ENCODE data around the gene NTMT2.
"Not testable (repeated sequence)": the region's sequence is repeated elsewhere in the genome, so short reads cannot be mapped to it uniquely, and the experiment has no call there.

The NTMT2 gene

GRCh38 chr1:170162459-170163246 is 16.9 kb downstream of the NTMT2 start:
- DNase-seq: no peak

DNA sequence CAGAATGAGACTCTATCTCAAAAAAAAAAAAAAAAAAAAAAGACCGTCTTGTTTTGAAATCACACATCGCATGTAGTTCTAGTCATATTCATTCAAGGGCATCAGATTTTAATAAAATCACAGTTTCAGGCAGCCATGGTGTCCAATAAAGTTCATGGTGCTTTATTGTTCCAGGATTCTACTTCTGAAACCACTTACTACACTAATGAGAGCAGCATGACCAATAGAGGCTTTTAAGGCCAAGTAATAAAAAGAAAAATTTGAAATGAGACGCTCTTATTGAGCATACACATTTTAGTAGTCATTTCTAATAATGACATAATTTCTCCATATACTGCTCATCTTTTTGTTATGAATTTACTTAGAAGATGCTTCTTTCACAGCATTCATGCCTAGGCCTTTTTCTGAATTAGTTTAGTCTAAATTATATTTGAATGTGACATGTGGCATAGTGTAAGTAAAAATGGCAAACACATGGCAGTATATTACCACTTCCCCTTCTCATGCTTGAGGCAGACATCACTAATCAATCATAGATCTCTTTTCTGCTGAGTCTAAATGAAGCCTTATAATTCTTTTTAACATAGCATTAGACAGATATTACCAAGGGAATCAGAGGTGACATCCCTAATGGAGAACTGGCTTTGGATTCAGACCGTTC is 18.5 kb downstream of the NTMT2 start:
- DNase-seq: no peak

DNA sequence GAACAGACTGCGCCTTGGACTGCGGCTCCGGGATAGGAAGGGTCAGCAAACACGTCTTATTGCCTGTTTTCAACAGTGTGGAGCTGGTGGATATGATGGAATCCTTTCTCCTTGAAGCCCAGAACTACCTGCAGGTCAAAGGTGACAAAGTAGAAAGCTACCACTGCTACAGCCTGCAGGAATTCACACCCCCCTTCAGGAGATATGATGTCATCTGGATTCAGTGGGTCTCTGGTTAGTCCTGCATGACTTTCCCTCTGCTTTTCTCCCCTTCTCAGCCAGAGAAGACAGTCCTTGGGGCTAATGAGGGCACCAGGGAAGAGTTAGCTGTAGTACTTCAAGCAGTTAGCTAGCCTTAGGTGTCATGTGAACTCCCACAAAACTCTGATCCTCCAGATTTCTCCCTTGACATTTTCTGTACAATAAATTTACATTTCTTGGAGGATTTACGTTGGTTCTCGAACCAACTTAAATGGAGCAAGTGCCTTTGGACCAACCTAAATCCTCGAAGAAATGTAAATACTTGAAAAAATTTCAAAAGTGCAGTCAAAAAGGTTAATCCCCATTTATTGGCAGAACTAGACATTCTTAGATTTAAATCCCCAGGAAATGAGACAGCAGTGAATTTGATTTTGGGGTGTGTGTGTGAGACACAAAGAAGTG is 20.9 kb downstream of the NTMT2 start:
- no peak for DNase-seq

- no peak for DNase-seq
Measured at GRCh38 chr1:170168265-170168664, 22.5 kb downstream of the NTMT2 start.

DNA sequence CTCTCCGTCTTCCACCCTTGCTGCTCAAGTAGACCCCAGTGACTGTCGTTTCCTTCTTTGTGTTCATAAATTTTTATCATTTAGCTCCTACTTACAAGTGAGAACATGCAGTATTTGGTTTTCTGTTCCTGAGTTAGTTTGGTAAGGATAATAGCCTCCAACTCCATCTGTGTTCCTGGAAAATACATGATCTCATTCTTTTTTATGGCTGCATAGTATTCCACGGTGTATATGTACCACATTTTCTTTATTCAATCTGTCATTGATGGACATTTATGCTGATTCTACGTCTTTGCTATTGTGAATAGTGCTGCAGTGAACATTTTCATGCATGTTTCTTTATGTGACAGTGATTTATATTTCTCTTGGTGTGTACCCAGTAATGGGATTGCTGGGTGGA is 24.8 kb downstream of the NTMT2 start:
- DNase-seq: not testable (repeated sequence)

GRCh38 chr1:170174395-170174794 is 28.6 kb downstream of the NTMT2 start:
- DNase-seq: no peak

- no peak for DNase-seq
Measured at GRCh38 chr1:170175041-170175440, 29.3 kb downstream of the NTMT2 start.

DNA sequence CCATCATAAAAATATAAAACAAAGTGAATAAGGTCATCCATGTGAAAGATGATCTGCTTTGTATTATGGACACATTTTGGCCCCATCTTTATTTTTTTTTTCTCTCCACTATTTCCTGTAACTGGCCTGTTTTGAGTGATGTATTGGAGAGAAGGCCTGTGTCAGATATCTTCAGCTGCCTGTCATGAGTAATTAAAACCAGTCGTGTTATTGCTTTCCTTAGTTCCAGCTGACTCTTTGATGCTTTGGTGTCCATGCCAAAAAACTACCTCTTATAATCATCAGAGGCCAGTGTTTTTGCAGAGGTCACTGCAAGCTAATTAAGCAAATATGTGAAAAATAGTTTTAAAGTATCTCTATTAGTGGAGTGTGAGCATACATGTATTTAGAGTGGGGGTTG is 29.7 kb downstream of the NTMT2 start:
- DNase-seq: no peak

DNA sequence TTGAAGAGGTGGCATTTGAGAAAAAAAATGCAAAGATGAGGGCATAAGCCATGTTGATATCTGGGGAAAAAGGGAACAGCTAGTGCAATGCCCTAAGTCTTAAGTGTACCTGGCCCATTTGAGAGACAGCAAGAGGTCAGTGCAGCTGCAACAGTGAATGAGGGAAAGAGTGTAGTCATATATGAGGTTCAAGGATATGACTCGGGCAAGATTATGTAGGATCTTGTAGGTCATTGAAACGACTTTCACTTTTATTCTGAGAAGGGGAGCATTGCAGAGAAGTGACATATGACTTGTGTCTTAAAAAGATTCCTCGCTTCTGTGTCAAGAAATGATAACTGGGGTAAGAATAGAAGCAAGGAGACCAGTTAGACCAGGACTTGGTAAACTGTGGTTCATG is 31.0 kb downstream of the NTMT2 start:
- no peak for DNase-seq

- no peak for DNase-seq
Measured at GRCh38 chr1:170182442-170182841, 36.7 kb downstream of the NTMT2 start.

GRCh38 chr1:170192546-170192945 is 46.8 kb downstream of the NTMT2 start:
- DNase-seq: no peak

GRCh38 chr1:170194451-170194850 is 48.7 kb downstream of the NTMT2 start:
- no peak for DNase-seq

DNA sequence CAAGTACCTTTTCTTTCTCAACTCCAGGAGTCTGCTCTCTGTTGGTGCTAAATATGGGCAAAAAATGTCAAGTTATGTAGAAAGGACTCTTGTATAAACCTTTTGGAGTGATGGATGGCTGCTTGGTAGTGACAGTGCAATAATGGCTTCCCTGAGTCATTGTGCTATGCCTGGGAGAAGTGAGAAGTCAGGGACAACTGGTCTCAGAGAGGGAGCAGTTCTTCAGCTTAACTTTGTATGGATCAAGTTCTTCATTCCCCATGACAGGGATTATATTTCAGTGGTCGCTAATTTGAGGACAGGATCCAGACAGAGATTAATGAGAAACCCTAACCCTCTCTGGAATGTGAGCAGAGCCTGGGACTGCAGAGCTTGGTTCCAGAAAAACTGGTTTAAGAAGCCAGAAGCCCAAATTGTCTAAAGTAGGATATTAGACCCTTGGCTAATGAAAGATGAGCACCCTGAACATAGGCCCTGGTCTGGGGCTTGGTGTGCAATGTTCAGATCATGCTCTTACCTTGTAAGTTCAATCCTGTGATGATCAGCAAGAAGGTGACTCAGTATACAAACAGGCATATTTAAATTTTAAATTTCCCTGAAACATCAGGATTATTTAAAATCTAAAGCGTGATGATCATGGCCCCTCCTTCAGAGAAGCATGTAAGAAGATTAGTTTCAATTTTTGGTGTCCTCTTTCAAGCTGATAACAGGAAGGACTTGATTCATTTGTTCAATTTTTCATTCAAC is 50.9 kb downstream of the NTMT2 start:
- DNase-seq: no peak

DNA sequence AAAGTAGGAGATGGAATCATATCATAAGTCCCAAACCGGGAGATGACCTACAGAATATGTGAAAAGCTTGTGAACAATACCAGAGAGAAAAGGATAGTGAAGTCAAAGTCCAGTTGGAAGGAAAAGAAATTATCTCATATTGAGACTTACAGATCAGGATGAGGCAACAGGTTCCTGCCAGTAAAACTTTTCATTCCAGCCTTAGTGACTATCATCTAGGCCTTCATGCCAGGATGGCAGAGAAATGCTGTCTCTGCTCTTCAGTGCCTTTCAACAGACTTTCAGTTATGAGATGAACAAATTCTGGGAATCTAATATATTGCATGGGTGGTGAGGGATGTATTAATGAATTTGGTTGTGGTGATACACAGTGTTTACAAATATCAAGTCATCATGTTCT is 52.3 kb downstream of the NTMT2 start:
- DNase-seq: no peak

DNA sequence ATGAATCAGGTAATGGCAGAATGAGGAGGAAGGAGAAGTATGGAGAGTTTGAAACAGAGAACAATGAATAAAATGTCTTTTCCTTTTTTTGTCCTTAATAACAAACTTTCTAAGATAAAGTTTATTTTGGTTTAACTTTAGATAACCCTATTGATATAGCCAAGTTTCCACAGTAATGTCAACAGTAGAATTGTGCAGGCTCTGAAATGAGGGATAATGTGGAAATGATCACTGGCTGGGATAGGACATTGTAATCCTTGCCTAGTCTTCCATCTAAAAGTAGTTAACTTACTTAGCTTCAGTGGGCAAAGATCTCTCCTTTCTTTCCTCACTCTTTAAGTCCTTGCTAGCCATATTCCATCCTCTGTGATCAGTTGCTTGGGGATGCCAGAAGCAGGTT is 52.8 kb downstream of the NTMT2 start:
- DNase-seq: no peak

- DNase-seq: no peak
Measured at GRCh38 chr1:170200161-170200560, 54.4 kb downstream of the NTMT2 start.

GRCh38 chr1:170200621-170201397 is 55.0 kb downstream of the NTMT2 start:
- no peak for DNase-seq

DNA sequence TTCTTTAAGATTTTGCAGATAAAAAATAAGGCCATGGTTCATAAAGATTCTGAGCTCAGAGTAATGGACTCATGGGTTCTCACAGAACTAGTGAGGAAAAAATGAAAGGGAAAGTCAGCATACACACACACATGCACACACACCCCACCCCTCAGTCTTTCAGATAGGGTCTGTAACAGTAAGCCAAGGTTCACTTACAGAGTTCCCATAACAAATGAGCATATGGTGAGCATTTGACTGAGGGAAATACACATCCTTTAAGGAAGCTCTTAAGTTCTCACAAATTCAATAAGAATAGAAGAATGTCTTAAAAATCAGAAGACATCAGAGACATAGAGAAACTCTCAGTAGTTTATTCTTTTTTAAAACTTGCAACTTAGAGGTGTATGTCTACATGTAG is 57.9 kb downstream of the NTMT2 start:
- DNase-seq: no peak

DNA sequence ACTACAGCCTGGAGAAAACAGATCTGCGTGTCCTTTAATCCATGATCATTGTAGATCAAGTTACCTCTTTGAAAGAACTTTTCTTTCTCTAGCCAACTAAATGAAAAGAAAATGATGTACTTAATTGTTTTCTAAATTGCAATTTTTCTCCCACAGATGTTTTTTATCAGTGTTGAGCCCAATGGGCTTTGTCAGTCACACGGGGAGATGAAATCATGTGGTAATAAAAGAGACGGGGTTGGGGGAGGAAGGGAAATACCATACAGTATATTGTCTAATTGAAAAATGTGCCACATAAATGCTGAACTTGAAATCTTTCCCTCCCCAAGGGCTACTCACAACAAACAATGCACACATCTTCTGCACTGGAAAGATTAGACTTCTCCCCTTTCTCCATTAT is 58.4 kb downstream of the NTMT2 start:
- DNase-seq: no peak

DNA sequence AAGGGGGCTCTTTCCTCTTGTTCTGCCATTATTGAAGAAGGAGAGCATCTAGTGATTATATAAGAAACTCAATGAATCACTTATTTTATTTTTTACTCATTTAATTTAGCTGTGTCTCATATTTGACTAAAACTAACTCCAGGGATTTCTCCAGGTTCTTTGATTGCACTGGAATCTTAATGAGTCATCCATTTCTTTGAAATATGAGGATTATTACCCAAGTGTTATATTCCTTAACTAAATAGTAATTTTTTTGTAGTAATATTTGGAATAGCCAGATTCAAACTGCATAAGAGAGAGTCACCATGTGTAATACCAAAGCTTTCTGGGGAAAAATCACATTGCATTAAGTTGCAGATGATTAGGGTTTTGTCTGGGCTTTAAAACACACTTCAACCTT is 59.5 kb downstream of the NTMT2 start:
- DNase-seq: no peak

DNA sequence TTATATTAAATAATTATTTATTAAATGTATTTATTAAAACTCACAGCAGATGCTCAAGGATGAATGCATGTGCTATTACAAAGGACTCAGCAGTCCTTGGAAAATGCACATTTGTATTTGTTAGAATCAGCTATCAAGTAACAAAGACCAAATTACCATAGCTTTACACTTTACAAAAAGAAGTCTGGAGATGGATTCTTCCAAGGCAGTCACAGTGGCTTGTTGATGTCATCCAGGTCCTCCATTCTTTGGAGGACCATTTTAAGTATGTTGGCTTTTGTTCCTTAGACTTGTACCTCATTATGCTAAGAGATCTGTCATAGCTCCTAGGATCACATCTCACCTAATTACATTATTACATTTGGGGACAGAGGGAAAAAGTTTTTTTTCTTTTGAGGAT is 63.4 kb downstream of the NTMT2 start:
- no peak for DNase-seq

DNA sequence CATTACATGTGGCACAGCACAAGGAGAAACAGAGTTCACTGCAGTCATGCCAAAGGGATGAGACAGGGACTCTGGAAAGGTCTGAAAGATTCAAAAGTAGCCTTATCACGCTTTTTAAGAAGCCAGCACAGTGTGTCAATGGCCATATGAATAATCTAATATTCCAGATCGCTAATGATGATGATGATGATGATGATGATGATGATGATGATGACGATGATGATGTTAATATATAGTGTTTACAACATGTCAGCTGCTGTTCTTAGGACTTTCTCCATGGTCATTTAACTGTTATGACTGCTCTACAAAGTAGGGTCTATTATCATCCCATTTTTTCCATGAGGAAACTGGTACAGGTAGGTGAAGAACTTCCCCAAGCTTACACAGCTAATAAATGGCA is 64.4 kb downstream of the NTMT2 start:
- DNase-seq: no peak

DNA sequence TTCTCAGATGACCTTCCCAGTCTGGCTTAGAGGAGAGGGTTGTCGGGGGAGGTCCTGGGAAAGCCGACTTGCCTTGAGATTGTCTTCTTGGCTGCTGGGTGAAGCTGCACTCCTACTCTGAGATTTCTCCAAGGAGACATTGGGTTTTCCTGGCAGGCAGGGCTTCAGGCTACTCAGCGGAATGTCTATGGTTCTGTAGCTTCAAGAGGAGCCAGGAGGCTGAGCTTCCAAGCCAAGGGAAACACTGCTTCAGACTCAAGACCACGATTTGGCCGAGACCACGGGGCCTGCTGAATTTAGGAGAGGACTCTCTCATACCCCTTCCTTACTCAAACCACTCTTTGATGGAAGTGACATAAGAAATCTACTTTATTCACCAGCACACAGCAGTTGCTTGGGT is 67.8 kb downstream of the NTMT2 start:
- no peak for DNase-seq

All from bone marrow (tissue), 2 donors.